ENCODE data around the gene MLNR.

The MLNR gene

DNA sequence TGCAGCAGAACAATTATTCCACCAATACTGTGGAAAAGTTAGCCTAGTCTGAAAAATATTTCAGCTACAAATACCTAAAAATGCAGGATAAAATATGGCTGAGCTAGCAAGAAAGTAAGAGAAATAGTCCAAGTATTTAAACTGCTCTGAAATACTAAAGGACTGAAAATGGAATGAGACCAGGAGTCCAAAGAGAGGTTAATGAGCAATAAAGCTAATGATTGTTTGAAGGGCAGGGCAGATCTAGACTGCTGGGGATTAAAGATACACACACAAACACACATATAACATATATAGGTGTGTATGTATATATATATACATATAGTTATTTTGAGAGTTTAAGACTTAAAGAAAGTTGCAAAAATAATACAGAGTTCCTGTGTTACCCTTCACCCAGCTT is 25.0 kb downstream of the MLNR start:
- TF ChIP-seq, protein P1, sequence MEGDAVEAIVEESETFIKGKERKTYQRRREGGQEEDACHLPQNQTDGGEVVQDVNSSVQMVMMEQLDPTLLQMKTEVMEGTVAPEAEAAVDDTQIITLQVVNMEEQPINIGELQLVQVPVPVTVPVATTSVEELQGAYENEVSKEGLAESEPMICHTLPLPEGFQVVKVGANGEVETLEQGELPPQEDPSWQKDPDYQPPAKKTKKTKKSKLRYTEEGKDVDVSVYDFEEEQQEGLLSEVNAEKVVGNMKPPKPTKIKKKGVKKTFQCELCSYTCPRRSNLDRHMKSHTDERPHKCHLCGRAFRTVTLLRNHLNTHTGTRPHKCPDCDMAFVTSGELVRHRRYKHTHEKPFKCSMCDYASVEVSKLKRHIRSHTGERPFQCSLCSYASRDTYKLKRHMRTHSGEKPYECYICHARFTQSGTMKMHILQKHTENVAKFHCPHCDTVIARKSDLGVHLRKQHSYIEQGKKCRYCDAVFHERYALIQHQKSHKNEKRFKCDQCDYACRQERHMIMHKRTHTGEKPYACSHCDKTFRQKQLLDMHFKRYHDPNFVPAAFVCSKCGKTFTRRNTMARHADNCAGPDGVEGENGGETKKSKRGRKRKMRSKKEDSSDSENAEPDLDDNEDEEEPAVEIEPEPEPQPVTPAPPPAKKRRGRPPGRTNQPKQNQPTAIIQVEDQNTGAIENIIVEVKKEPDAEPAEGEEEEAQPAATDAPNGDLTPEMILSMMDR (conservative IDR thresholded peaks at IDR 0.05; ENCODE audit: low read length) = no peak
- H3K4me3 ChIP-seq (ENCODE audit: low read length) = no peak overlapping the region
- no peak for DNase-seq (ENCODE audit: low read depth)

DNA sequence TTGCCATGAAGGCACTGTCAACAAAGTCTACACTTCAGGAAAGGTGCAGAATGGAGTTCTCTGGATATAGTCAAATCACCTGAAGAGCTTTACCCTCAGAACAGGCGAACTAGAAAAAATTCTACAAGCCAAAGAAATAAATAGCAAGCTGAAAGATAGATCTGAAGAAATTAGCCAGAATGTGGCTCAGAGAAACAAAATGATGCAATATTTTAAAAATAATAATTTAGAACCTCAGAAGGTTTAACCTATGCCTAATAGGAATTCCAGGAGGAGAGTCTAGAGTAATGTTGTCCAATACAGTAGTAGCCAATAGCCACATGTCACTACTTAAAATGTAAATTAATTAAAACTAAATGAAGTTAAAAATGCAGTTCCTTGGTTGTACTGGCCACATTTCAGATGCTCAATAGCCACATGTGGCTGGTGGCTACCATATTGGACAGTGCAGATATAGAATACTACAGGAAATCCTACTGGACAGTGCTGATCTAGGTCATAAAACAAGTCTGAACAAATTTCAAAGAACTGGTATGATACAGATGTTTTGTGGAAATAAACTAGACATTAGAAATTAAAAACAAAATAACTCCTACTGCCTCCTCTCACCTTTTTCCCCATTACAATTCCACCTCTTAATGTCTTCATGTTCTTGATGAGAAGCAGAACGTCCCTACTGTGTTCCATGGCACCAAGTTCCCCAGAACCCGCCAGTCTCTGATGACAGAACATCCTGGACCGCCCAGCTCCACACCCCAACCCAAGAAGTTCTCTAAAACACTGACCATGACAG is 26.9 kb downstream of the MLNR start:
- DNase-seq (ENCODE audit: low read depth) = no peak
- TF ChIP-seq, protein P1 (conservative IDR thresholded peaks at IDR 0.05; ENCODE audit: low read length) = no peak
- H3K4me3 ChIP-seq (ENCODE audit: low read length) = peak overlapping the region; percentile 97

DNA sequence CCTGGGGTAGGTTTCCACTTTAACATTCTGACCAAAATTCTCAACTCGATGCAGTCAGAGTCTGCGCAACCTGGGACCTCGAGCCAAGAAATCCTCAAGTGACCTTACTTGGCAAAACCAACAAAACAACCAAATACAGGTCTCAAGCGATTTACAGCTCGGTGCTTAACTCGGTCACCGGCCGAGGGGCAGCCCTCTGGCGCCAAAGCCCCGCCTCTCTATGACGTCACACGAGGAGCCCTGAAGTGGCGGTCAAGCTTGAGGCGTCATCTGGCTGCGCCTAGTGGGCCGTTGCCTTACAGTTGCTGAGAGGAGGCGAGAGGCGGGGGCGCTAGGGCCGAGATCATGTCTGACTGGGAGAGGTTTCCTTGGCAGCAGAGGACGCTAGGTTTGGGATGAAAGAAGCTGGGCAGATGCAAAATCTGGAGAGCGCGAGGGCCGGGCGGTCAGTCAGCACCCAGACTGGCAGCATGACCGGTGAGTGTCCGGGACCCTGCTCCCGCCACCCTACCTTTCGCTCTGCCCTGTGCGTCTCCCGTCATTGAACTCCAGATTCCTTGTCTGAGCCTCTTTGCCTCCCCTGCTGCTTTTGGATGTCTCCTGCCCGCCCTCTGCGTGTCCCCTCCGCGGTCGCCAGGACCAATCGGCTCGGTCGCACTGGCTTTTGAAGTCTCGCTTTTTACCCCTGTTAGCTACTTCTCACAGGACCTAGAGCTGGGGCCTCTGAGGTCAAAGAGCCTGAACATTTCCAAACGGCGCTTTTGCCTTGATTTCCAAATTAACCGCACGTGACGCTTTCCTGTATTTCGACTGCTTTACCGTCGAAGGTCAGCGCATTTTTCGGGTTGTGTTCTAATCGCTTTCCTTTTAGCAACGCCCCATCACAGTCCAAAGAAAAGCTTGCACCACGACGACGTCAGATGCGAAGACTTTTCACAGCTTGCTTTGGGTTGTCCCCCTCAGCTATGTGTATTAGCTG is 27.8 kb downstream of the MLNR start, which contains the start of gene CDADC1:
TSS of gene CDADC1 (plus strand) at position 283 of the 979 bp plus-strand sequence. CDS start at position 396, 113 bp downstream.
- DNase-seq (ENCODE audit: low read depth) = peak; percentile 91
- peak within 1 kb of the TSS; percentile 97 for H3K4me3 ChIP-seq (ENCODE audit: low read length)
- TF ChIP-seq, protein P1 (conservative IDR thresholded peaks at IDR 0.05; ENCODE audit: low read length) = no peak

DNA sequence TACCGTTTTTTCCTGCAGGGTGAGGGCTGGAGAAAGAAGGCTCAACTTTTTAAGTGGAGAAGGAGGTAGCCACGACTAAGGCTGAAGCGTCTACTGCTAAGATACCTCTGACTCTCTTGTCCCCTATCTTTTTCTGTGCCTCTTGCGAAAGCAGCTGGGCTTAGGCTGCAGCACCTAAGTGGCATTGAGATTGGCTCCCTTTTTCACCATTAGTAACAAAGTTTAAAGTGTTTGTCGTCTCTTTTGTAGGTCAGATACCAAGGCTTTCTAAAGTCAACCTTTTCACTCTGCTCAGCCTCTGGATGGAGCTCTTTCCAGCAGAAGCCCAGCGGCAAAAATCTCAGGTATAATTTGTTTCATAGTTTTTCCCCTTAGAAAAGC is 28.5 kb downstream of the MLNR start:
- TF ChIP-seq, protein P1 (conservative IDR thresholded peaks at IDR 0.05; ENCODE audit: low read length) = peak; percentile 39
- no peak for DNase-seq (ENCODE audit: low read depth)
- peak overlapping the region; percentile 97 for H3K4me3 ChIP-seq (ENCODE audit: low read length)

DNA sequence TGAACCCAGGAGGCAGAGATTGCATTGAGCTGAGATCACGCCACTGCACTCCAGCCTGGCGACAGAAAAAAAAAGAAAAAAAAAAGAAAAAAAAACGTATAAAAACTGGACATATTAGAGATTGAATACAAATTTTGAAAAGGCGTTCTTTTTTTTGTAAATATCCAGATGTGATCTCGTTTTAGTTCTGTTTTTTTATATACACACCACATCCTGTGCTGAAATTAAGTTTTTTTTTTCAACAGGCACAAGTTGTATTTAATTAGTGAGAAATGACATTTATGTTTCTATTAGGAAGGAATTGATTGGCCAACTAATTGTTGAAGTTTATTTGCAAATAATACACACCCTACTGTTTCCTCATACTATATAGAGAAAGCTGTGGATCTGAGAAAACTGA is 31.2 kb downstream of the MLNR start:
- no peak for DNase-seq (ENCODE audit: low read depth)
- TF ChIP-seq, protein P1 (conservative IDR thresholded peaks at IDR 0.05; ENCODE audit: low read length) = no peak
- H3K4me3 ChIP-seq (ENCODE audit: low read length) = no peak overlapping the region

DNA sequence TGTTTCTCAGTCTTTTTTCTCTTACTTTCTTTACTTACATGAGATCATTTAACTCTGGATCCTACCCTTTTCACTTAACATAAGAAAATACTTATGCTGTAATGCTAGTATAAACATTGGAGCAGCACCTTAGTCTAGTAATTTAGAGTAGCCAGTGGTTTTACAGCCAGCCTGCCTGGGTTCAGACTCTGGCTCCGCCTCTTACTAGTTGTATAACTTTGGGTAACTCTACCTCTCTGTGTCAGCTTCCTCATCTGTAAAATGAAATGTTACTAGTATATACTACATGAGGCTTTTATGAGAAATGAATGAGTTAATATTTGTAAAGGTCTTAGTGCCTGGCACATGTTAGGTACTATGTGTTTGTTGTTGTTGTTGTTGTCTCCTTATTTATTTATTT is 33.2 kb downstream of the MLNR start:
- no peak overlapping the region for H3K4me3 ChIP-seq (ENCODE audit: low read length)
- TF ChIP-seq, protein P1 (conservative IDR thresholded peaks at IDR 0.05; ENCODE audit: low read length) = no peak
- no peak for DNase-seq (ENCODE audit: low read depth)
